Left renal pelvis (tissue), 4 donors: Measurements from ENCODE around the gene RALGPS1. TPM values are rescaled to one million over a fixed set of nuclear protein-coding genes. Genes with fewer than 3 reads are reported as not detected.

Experiments
- DNase-seq, 4 donors: peaks; one replicate each; pipeline ENCODE4 v3.0.0-alpha.2; 2013; ENCODE audit warnings: low read depth in 4 of 4, low spot score in 3 of 4
- polyA plus RNA-seq, 4 donors: library from polyadenylated mRNA; unstranded; fragments of 120-200 nt; gene quantifications; one replicate each; pipeline ENCODE4 v1.2.1, GENCODE V29; 2013; ENCODE audit not compliant: insufficient read length in 4 of 4

RALGPS1 gene
- polyA plus RNA-seq, 4 donors: 9.2 to 27.6 (median 24.5) TPM

GRCh38 chr9:127090341-127090985 lies 175.9 kb downstream of the RALGPS1 start:
- DNase-seq: no peak

GRCh38 chr9:127091526-127091925 lies 176.9 kb downstream of the RALGPS1 start:
- DNase-seq: no peak

GRCh38 chr9:127092041-127092608 lies 177.5 kb downstream of the RALGPS1 start:
- no peak for DNase-seq

GRCh38 chr9:127093319-127094020 lies 178.9 kb downstream of the RALGPS1 start:
- no peak for DNase-seq

GRCh38 chr9:127095411-127095810 lies 180.8 kb downstream of the RALGPS1 start:
- no peak for DNase-seq

- DNase-seq: no peak
Observed at GRCh38 chr9:127096208-127096607, 181.6 kb downstream of the RALGPS1 start.

GRCh38 chr9:127097683-127098082 lies 183.1 kb downstream of the RALGPS1 start:
- no peak for DNase-seq

- no peak for DNase-seq
Observed at GRCh38 chr9:127098916-127099553, 184.5 kb downstream of the RALGPS1 start.

- no peak for DNase-seq
Observed at GRCh38 chr9:127099664-127100063, 185.1 kb downstream of the RALGPS1 start.

- no peak for DNase-seq
Observed at GRCh38 chr9:127102176-127102575, 187.6 kb downstream of the RALGPS1 start.

GRCh38 chr9:127102788-127103187 lies 188.2 kb downstream of the RALGPS1 start:
- no peak for DNase-seq

GRCh38 chr9:127104581-127105311 lies 190.2 kb downstream of the RALGPS1 start:
- no peak for DNase-seq

GRCh38 chr9:127105805-127106465 lies 191.4 kb downstream of the RALGPS1 start:
- DNase-seq: no peak

- no peak for DNase-seq
Observed at GRCh38 chr9:127106466-127106855, 191.9 kb downstream of the RALGPS1 start.

- DNase-seq: no peak
Observed at GRCh38 chr9:127107171-127107928, 192.8 kb downstream of the RALGPS1 start.

GRCh38 chr9:127107929-127108876 lies 193.6 kb downstream of the RALGPS1 start:
- DNase-seq: no peak

GRCh38 chr9:127109212-127109711 lies 194.7 kb downstream of the RALGPS1 start:
- DNase-seq: no peak

GRCh38 chr9:127112056-127112455 lies 197.5 kb downstream of the RALGPS1 start:
- DNase-seq: no peak
